SU-DHL-6 (cell line): ENCODE results near the gene UPF3A.

ENCODE experiments used
- H2AFZ ChIP-seq: fragments of 200-600 bp; sonication (generic); 2 replicates; pipeline ENCODE4 v1.6.1; 2014; ENCODE audit warnings: low read depth, mild to moderate bottlenecking, moderate library complexity, mixed read lengths, antibody characterized with exemption, low read length; ENCODE audit not compliant: severe bottlenecking
- H3F3A ChIP-seq: fragments of 200-600 bp; shearing (Covaris generic); 2 replicates; pipeline ENCODE4 v1.6.0; 2016; ENCODE audit warnings: antibody characterized with exemption, mild to moderate bottlenecking; ENCODE audit not compliant: insufficient read depth
- H3K27ac ChIP-seq: fragments of 200-600 bp; sonication (generic); 2 replicates; pipeline ENCODE4 v1.5.1; 2016; ENCODE audit warnings: low read depth, mild to moderate bottlenecking, low read length, moderate library complexity, mixed read lengths
- H3K27me3 ChIP-seq: fragments of 200-600 bp; sonication (generic), shearing (Covaris generic); 2 replicates; pipeline ENCODE4 v1.6.0; 2014; ENCODE audit warnings: mild to moderate bottlenecking, low read length
- H3K36me3 ChIP-seq: fragments of 200-600 bp; sonication (generic); 2 replicates; pipeline ENCODE4 v1.6.1; 2014; ENCODE audit warnings: mild to moderate bottlenecking, low read length, mixed read lengths
- H3K4me2 ChIP-seq: fragments of 300-600, 200-600 bp; shearing (Covaris generic), sonication (generic); 2 replicates; pipeline ENCODE4 v1.6.0; 2014; ENCODE audit warnings: low read length, low read depth, mild to moderate bottlenecking; ENCODE audit not compliant: poor library complexity, severe bottlenecking
- H3K4me3 ChIP-seq: fragments of 200-600 bp; sonication (generic); 2 replicates; pipeline ENCODE4 v1.5.1; 2014; ENCODE audit warnings: antibody characterized with exemption, low read length, mild to moderate bottlenecking, mixed read lengths; ENCODE audit not compliant: insufficient read depth, poor library complexity, severe bottlenecking
- H3K79me2 ChIP-seq: fragments of 200-600 bp; sonication (generic); 2 replicates; pipeline ENCODE4 v1.6.1; 2014; ENCODE audit warnings: mild to moderate bottlenecking, low read length, moderate library complexity; ENCODE audit not compliant: insufficient read depth
- H3K9ac ChIP-seq: fragments of 200-600 bp; sonication (generic); 2 replicates; pipeline ENCODE4 v1.7.0; 2014; ENCODE audit warnings: mild to moderate bottlenecking, low read length
- H3K9me2 ChIP-seq: fragments of 200-600 bp; sonication (generic); replicated peaks from 2 replicates; pipeline ENCODE4 v1.6.1; 2014; ENCODE audit warnings: low read length; ENCODE audit not compliant: insufficient read depth
- H3K9me3 ChIP-seq: fragments of 200-600 bp; sonication (generic); 2 replicates; pipeline ENCODE4 v1.6.1; 2014; ENCODE audit warnings: low read length, mixed read lengths; ENCODE audit not compliant: insufficient read depth
- H4K20me1 ChIP-seq: fragments of 200-600 bp; sonication (generic); 2 replicates; pipeline ENCODE4 v1.6.1; 2014; ENCODE audit warnings: low read depth, mild to moderate bottlenecking, antibody characterized with exemption, low read length, moderate library complexity, mixed read lengths
- EZH2phosphoT487 ChIP-seq: fragments of 200-600 bp; sonication (generic), shearing (Covaris generic); conservative IDR thresholded peaks from 2 replicates; pipeline ENCODE4 v1.6.1; 2018; ENCODE audit warnings: mild to moderate bottlenecking, antibody characterized with exemption, low read length, moderate library complexity, mixed read lengths
- TF ChIP-seq, protein P1 (sequence below): fragments of 200-600 bp; sonication (generic); IDR thresholded peaks from one replicate; pipeline ENCODE4 v1.5.1; 2017; ENCODE audit warnings: antibody characterized with exemption, mild to moderate bottlenecking, low read length, moderate library complexity; ENCODE audit not compliant: insufficient read depth, poor library complexity, severe bottlenecking

Gene UPF3A

DNA sequence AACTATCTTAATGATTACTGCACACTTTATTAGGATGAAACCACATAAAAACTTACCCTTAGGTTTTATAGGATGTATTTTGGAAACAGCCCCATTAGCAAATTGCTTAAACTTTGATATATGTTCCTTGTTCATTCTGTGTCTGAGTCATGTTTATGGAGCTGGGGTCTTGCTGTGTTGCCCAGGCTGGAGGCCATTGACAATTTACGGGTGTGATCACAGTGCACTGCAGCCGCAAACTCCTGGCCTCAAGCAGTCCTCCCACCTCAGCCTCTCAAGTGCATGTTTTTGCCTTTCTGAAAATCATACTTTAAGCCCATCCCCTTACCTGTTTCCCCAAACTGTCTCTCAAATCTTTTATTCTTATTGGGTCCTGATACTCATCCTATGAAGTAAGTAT lies 27.7 kb downstream of the UPF3A start:
- H3K36me3 ChIP-seq: peaks cover 3% of the 10 kb centered on the region; the same call in 1 of the 2 replicates
- H3K27me3 ChIP-seq: no peaks in the 10 kb centered on the region
- no peak overlapping the region for H2AFZ ChIP-seq
- H3K9ac ChIP-seq: no peak overlapping the region
- peaks cover 26% of the 10 kb centered on the region for H3F3A ChIP-seq
- H3K79me2 ChIP-seq: peaks cover 7% of the 10 kb centered on the region
- TF ChIP-seq, protein P1, sequence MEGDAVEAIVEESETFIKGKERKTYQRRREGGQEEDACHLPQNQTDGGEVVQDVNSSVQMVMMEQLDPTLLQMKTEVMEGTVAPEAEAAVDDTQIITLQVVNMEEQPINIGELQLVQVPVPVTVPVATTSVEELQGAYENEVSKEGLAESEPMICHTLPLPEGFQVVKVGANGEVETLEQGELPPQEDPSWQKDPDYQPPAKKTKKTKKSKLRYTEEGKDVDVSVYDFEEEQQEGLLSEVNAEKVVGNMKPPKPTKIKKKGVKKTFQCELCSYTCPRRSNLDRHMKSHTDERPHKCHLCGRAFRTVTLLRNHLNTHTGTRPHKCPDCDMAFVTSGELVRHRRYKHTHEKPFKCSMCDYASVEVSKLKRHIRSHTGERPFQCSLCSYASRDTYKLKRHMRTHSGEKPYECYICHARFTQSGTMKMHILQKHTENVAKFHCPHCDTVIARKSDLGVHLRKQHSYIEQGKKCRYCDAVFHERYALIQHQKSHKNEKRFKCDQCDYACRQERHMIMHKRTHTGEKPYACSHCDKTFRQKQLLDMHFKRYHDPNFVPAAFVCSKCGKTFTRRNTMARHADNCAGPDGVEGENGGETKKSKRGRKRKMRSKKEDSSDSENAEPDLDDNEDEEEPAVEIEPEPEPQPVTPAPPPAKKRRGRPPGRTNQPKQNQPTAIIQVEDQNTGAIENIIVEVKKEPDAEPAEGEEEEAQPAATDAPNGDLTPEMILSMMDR: no peak
- no peak for TF ChIP-seq EZH2phosphoT487
- no peak overlapping the region for H3K4me3 ChIP-seq
- H4K20me1 ChIP-seq: no peaks in the 10 kb centered on the region
- H3K27ac ChIP-seq: no peak overlapping the region
- H3K4me2 ChIP-seq: no peak overlapping the region
- no peaks in the 10 kb centered on the region for H3K9me2 ChIP-seq
- no peaks in the 10 kb centered on the region for H3K9me3 ChIP-seq

DNA sequence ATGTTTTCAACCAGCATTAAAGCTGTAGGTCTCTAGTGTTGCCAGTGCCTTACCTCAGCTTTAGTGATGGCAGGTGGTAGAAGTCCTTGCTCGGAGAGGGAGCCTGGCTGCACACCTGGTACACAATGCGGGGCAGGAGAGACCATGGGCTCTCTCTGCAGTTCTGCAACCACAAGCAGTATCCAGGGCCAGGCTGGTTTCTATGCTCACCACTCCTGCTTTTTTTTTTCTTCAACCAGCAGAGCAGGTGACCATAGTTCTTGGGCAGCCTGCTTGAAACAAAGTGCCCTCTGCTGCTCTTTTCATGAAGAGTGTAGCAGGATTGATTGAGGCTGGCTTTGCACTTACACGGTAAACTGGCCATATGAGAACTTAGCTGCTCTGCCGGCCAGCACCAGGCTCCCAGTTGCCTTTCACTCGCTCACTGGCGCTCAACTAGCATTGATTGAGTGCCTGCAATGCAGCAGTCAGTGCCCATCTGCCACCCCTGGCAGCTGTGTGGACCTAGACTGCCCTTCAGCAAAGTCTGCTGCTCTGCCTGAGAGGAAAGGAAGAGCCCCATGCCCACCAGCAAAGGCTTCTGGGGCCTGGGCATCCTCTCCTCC lies 28.5 kb downstream of the UPF3A start:
- H3K27me3 ChIP-seq: no peaks in the 10 kb centered on the region
- H3K4me3 ChIP-seq: no peak overlapping the region
- H3K27ac ChIP-seq: no peak overlapping the region
- H3K9ac ChIP-seq: no peak overlapping the region
- no peak overlapping the region for H3K4me2 ChIP-seq
- H3F3A ChIP-seq: peaks cover 28% of the 10 kb centered on the region
- H3K36me3 ChIP-seq: peaks cover 3% of the 10 kb centered on the region; the same call in 1 of the 2 replicates
- no peak overlapping the region for H2AFZ ChIP-seq
- H3K9me3 ChIP-seq: no peaks in the 10 kb centered on the region
- H4K20me1 ChIP-seq: no peaks in the 10 kb centered on the region
- H3K79me2 ChIP-seq: peaks cover 12% of the 10 kb centered on the region
- H3K9me2 ChIP-seq: no peaks in the 10 kb centered on the region
- TF ChIP-seq, protein P1: no peak
- no peak for TF ChIP-seq EZH2phosphoT487

DNA sequence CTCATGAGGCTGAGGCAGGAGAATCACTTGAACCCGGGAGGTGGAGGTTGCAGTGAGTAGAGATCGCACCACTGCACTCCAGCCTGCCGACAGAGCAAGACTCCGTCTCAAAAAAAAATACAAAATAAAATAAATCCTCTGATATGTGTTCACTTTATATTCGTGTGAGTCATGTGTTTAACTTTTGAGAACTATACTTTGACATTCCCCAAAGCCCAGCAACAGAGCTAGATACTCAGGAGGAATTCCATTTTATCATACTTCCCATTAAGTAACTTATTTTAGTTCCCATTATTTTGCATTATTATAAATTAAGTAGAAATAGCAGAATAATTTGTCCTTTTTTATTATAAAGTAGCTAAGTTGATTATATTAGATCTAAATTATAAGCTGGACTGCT lies 29.6 kb downstream of the UPF3A start:
- no peaks in the 10 kb centered on the region for H3K9me2 ChIP-seq
- no peak overlapping the region for H3K4me2 ChIP-seq
- peaks cover 22% of the 10 kb centered on the region for H3K79me2 ChIP-seq
- no peak overlapping the region for H3K9ac ChIP-seq
- H3K27ac ChIP-seq: no peak overlapping the region
- H3K36me3 ChIP-seq: 0 out of 2 replicates have a peak, but pooled peaks cover 3% of the 10 kb centered on the region
- H4K20me1 ChIP-seq: peaks cover 4% of the 10 kb centered on the region
- H2AFZ ChIP-seq: no peak overlapping the region
- peaks cover 31% of the 10 kb centered on the region for H3F3A ChIP-seq
- TF ChIP-seq, protein P1: no peak
- no peak for TF ChIP-seq EZH2phosphoT487
- H3K4me3 ChIP-seq: no peak overlapping the region
- H3K9me3 ChIP-seq: no peaks in the 10 kb centered on the region
- H3K27me3 ChIP-seq: no peaks in the 10 kb centered on the region
